ENCODE measurements around the gene GFPT2.
A peak's percentile ranks its signal among the peaks of the same experiment; 100 is the strongest.

The GFPT2 gene

GRCh38 chr5:180353048-180353979 lies at the start of gene GFPT2:
Gene GFPT2, minus strand, starts transcription at chr5:180353336. Its CDS starts 119 bp downstream, at chr5:180353217.
- DNase-seq, result peak; percentile 44

GRCh38 chr5:180402716-180403115 lies 49.6 kb upstream of the GFPT2 start:
- DNase-seq, result no peak

GRCh38 chr5:180401229-180401907 lies 48.2 kb upstream of the GFPT2 start:
- DNase-seq, result no peak

- DNase-seq, result no peak
These were observed 47.3 kb upstream of the GFPT2 start for GRCh38 chr5:180400416-180400815.

- DNase-seq, result no peak
These were observed 46.5 kb upstream of the GFPT2 start for GRCh38 chr5:180399401-180400215.

GRCh38 chr5:180396926-180397325 lies 43.8 kb upstream of the GFPT2 start:
- no peak for DNase-seq

GRCh38 chr5:180395540-180396274 lies 42.6 kb upstream of the GFPT2 start:
- no peak for DNase-seq

- DNase-seq, result no peak
These were observed 41.0 kb upstream of the GFPT2 start for GRCh38 chr5:180394031-180394636.

GRCh38 chr5:180391276-180391675 lies 38.1 kb upstream of the GFPT2 start:
- DNase-seq, result no peak

- DNase-seq, result no peak
These were observed 37.5 kb upstream of the GFPT2 start for GRCh38 chr5:180390441-180391190.

- no peak for DNase-seq
These were observed 36.3 kb upstream of the GFPT2 start for GRCh38 chr5:180389252-180390101.

- DNase-seq, result no peak
These were observed 34.7 kb upstream of the GFPT2 start for GRCh38 chr5:180387798-180388197.

- DNase-seq, result no peak
These were observed 29.8 kb upstream of the GFPT2 start for GRCh38 chr5:180382926-180383325.

- no peak for DNase-seq
These were observed 28.8 kb upstream of the GFPT2 start for GRCh38 chr5:180381851-180382480.

GRCh38 chr5:180381428-180381827 lies 28.3 kb upstream of the GFPT2 start:
- DNase-seq, result no peak

GRCh38 chr5:180380856-180381255 lies 27.7 kb upstream of the GFPT2 start:
- no peak for DNase-seq

GRCh38 chr5:180380441-180380840 lies 27.3 kb upstream of the GFPT2 start:
- DNase-seq, result no peak

- no peak for DNase-seq
These were observed 26.4 kb upstream of the GFPT2 start for GRCh38 chr5:180379355-180380070.
